IPS-20b (cell line): ENCODE data around the gene GEN1.

Experiments
- H3K27ac ChIP-seq: one replicate; pipeline ENCODE4 v1.5.1; 2013; ENCODE audit warnings: low read length
- H3K27me3 ChIP-seq: 2 replicates; pipeline ENCODE4 v1.6.1; 2013; ENCODE audit warnings: mild to moderate bottlenecking, low read length, inconsistent platforms; ENCODE audit not compliant: insufficient read depth
- H3K36me3 ChIP-seq: 2 replicates; pipeline ENCODE4 v1.6.1; 2013; ENCODE audit warnings: low read depth, mild to moderate bottlenecking, inconsistent platforms, low read length, moderate library complexity; ENCODE audit not compliant: insufficient read depth
- H3K4me1 ChIP-seq: 2 replicates; pipeline ENCODE4 v1.6.1; 2013; ENCODE audit warnings: mild to moderate bottlenecking, control low read depth, inconsistent platforms, low read length, moderate library complexity; ENCODE audit not compliant: insufficient read depth
- H3K4me3 ChIP-seq: 2 replicates; pipeline ENCODE4 v1.5.1; 2013; ENCODE audit warnings: mild to moderate bottlenecking, low read length, inconsistent platforms
- H3K9ac ChIP-seq: 2 replicates; pipeline ENCODE4 v1.6.1; 2013; ENCODE audit warnings: low read depth, mild to moderate bottlenecking, inconsistent platforms, low read length, moderate library complexity
- H3K9me3 ChIP-seq: 2 replicates; pipeline ENCODE4 v1.6.1; 2013; ENCODE audit warnings: mild to moderate bottlenecking, low read depth, low read length, inconsistent platforms; ENCODE audit not compliant: insufficient read depth

GEN1 gene

DNA sequence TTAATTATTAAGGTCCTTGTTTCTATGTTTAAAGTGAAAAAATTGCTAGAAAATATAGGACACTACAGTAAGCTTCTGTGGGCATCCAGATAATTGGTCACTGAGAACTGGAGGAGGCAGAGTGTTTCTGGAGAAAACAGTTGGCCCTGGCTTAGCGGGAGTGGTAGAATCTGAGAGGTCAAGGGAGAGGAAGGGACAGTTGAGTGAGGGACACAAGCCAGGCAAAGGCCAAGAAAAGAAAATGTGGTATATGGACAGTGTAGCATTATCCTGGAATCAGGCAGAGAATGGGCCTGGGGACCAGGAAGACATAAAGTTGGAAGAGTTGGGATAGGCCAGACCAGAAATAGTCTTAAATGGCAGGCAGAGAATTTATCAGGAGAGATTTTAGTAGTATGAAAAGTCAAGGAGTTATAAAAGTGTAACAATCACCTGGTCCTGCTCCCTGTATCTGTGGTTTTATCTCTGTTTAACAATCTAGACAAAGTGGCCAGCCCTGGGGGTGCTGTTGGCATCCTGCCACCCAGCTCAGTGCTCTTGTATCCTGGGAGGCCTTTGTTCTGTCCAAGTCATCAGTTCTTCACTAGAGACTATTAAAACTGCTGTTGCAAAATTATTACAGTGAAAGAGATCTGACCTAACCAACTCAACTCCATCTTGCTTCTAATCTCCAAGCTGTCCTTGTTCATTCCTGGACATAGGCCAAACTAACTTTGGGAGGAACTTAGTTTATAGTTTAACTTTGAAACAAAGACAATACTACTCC is 46.9 kb downstream of the GEN1 start:
- H3K9ac ChIP-seq = no peak overlapping the region
- no peaks in the 10 kb centered on the region for H3K36me3 ChIP-seq

DNA sequence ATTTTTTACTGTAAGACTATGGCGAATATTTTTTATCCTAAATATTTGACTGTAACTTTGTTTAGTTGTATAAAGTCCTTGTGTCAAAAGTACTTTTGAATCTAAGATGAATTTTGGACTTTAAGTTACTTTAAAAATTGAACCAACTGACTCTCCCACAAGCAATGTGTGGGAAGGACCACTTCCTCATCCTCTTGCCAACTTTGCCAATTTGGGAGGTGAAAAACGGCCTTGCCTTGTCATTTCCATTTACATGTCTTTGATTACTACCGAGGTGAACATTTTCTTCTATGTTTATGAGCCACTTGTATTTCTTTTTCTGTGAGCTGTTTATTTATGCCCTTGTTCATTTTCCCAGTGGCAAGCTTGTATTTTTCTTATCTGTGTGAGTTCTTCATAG is 49.6 kb downstream of the GEN1 start:
- H3K27ac ChIP-seq = no peak overlapping the region
- H3K27me3 ChIP-seq = no peaks in the 10 kb centered on the region
- no peaks in the 10 kb centered on the region for H3K4me1 ChIP-seq
- no peak overlapping the region for H3K9ac ChIP-seq
- H3K9me3 ChIP-seq = no peaks in the 10 kb centered on the region
- H3K4me3 ChIP-seq = no peak overlapping the region
- no peaks in the 10 kb centered on the region for H3K36me3 ChIP-seq

More for the DNA sequence above, 46.9 kb downstream of the GEN1 start:
- no peaks in the 10 kb centered on the region for H3K4me1 ChIP-seq
- H3K9me3 ChIP-seq = no peaks in the 10 kb centered on the region
- no peaks in the 10 kb centered on the region for H3K27me3 ChIP-seq
- H3K27ac ChIP-seq = no peak overlapping the region
- H3K4me3 ChIP-seq = no peak overlapping the region

DNA sequence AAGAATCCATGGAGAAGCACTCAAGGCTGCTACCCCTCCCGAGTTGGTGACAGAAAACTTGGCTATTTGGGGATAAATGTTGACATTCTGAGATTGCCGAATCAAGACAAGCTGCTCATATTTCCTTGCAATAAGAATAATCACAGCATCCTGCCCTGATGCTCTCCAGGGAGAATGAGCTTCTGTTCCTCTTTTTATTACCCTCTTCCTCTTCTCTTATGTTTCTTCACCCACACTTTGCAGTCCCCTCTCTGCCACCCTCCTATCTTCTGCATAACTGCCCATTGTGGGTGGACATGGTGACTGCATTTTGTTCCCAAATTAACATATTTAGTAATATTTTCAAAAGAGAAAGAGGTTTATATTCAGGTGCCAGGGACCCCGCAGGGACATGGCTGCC is 50.4 kb downstream of the GEN1 start:
- no peak overlapping the region for H3K4me3 ChIP-seq

DNA sequence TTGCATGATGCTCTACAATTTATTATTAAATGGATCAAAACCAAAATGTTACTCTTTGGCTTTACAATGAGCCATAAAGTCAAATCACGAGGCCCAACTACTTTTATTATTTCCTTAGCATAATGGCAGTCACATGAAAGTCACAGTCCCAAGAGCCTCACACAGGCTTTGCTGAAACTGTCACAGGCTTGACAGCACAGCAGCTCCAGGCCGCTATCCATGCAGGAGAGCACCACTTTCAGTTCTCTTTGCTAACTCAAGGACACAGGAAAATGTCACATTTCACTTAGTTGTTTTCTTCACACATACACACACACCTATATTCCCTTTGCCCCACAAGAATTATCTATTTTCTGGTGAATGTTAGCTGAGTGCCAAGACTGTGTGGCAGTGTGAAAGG is 51.2 kb downstream of the GEN1 start:
- Histone ChIP-seq H3K36me3 (no peaks in the 10 kb centered on the region), H3K4me3 (no peak overlapping the region), H3K27ac (no peak overlapping the region), H3K4me1 (no peaks in the 10 kb centered on the region), H3K9me3 (no peaks in the 10 kb centered on the region), H3K27me3 (no peaks in the 10 kb centered on the region), H3K9ac (no peak overlapping the region)

More for the DNA sequence above, 50.4 kb downstream of the GEN1 start:
- Histone ChIP-seq H3K36me3 (no peaks in the 10 kb centered on the region), H3K27me3 (no peaks in the 10 kb centered on the region), H3K4me1 (no peaks in the 10 kb centered on the region), H3K27ac (no peak overlapping the region), H3K9ac (no peak overlapping the region), H3K9me3 (no peaks in the 10 kb centered on the region)

DNA sequence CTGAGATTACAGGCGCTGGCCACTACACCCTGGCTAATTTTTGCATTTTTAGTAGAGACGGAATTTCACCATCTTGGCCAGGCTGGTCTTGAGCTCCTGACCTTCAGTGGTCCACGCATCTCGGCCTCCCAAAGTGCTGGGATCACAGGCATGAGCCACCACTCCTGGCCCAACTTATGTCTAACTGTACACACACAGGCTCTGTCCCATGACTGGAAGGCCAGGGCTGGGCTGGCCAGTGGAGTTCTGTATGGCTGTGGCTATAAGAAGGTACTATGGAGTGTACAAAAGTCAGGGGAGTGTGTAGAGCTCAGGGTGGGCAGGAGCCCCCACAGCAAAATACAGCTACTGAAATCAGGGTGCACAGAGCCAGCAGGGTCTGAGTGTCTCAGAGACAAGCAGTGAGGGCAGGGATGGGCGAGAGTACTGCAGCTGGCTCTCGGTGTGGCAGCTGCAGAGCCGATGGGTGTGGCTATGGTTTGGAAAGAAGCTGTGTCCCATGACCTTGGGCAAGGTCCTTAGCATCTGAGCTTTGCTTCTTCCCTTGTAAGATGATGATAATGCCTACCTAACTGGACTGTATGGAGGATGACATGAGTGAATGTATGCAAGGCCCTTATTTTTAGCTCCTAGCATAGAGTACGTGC is 51.9 kb downstream of the GEN1 start:
- Histone ChIP-seq H3K36me3 (no peaks in the 10 kb centered on the region), H3K9me3 (no peaks in the 10 kb centered on the region), H3K4me3 (no peak overlapping the region), H3K27me3 (no peaks in the 10 kb centered on the region), H3K27ac (no peak overlapping the region), H3K4me1 (no peaks in the 10 kb centered on the region), H3K9ac (no peak overlapping the region)

DNA sequence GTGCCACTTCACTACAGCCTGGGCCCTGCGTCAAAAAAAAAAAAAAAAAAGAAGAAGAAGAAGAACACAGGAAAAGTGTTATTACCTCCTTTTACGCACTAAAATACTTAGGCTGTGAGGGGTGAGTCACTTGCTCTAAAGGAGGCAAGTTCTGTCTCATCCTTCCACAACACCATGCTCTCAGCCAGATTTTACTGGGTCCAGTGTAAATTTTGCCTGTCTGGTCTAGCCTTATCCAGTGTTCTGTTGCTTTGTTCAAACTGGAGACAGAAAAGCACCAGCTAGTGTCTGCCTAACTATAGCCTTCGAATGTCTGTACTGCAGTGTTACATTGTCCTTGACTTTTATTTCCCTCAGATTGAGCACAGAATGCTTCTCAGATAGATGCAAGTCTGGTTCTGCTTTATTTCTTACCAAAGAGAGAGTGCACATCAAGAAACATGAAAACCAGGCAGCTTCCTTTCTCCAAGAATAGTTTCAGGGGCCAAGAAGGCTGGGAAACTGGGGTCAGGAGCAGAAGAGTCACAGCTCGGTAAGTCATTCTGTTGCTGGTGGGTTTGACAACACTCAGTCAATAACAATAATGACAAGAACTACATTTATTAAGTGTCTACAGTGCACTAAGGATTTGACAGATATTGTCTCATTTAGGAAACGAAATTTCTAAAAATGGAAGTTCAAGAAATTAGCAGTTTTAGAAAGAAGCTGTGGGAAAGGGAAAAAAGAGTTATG is 59.2 kb downstream of the GEN1 start:
- Histone ChIP-seq H3K27ac (no peak overlapping the region), H3K4me1 (peaks cover 7% of the 10 kb centered on the region; the same call in 1 of the 2 replicates), H3K27me3 (no peaks in the 10 kb centered on the region), H3K9ac (no peak overlapping the region), H3K9me3 (no peaks in the 10 kb centered on the region), H3K4me3 (no peak overlapping the region), H3K36me3 (no peaks in the 10 kb centered on the region)

DNA sequence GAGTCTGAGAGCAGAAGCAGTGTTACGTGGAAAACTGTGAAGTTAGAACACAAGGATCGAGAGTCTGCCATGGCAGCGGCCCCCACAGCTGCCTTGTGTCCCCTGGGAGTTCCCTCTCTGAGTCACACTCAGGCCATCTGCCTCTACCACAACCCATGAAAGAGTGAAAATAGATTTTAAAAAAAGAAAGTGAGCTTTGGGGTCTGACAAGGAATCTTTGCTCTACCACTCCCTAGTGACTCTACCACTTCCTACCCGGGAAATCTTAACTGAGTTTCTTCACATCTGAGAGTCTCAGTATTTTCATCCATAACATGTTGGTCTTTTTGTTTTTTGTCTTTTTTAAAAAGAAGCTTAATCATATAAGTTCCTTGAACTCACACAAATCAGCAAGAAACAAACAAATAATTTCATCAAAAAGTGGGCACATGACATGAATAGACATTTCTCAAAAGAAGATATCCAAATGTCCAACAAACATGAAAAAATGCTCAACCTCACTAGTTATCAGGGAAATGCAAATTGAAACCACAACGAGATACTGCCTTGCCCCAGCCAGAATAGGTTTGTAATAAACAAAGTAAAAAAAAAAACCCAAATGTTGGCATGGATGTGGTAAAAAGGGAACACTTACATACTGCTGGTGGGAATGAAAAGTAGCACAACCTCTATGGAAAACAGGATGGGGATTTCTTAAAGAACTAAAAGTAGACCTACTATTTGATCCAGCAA is 60.0 kb downstream of the GEN1 start:
- H3K36me3 ChIP-seq = no peaks in the 10 kb centered on the region
- H3K27me3 ChIP-seq = no peaks in the 10 kb centered on the region
- peaks cover 7% of the 10 kb centered on the region; the same call in 1 of the 2 replicates for H3K4me1 ChIP-seq
- no peak overlapping the region for H3K27ac ChIP-seq
- H3K9me3 ChIP-seq = no peaks in the 10 kb centered on the region
- no peak overlapping the region for H3K9ac ChIP-seq
- no peak overlapping the region for H3K4me3 ChIP-seq

DNA sequence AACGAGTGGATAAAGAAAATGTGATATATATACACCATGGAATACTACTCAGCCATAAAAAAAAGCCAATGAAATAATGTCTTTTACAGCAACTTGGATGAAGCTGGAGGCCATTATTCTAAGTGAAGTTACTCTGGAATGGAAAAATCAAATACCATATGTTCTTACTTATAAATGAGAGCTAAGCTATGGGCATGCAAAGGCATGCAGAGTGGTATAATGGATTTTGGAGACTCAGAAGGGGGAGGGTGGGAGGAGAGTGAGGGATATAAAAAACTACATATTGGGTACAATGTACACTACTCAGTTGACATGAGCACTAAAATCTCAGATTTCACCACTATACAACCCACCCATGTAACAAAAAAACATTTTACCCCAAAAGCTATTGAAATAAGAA is 60.7 kb downstream of the GEN1 start:
- no peaks in the 10 kb centered on the region for H3K27me3 ChIP-seq
- H3K9me3 ChIP-seq = no peaks in the 10 kb centered on the region
- H3K36me3 ChIP-seq = no peaks in the 10 kb centered on the region
- no peak overlapping the region for H3K27ac ChIP-seq
- no peak overlapping the region for H3K9ac ChIP-seq
- no peak overlapping the region for H3K4me3 ChIP-seq
- peaks cover 7% of the 10 kb centered on the region; the same call in 1 of the 2 replicates for H3K4me1 ChIP-seq

DNA sequence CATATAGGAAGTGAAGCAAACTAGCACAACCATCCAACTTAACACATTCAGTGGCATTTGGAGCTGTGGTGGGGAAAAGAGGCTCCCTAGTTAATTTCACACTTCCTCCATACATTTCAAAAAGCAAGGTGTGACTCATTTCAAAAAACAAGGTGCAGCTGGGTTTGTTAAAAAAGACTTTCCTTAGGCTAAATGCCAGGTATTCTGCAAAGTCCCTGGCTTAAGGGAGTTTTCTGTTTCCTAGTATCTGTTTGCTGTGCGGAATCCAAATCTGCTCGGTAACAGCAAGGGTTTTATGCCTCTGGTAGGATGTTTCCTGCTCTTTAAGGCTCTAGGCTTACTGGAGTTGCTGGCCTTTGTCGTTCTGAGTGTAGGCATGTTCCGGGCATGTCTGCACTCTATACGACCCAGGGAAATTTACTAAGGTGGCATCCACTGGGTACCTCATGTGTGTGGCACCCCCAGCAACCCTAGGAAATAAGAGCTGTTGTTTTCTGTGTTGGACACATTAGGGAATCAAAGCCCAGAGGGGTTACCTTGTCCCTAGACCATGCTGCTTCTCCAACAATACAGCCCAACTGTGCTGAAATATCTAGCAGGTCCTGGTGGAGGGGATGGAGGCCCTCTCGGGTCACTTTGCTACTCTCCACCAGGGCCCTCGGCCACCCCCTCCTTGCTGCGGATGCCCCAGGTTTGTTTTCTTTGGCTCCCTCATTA is 61.7 kb downstream of the GEN1 start:
- H3K4me1 ChIP-seq = peaks cover 7% of the 10 kb centered on the region; the same call in 1 of the 2 replicates

DNA sequence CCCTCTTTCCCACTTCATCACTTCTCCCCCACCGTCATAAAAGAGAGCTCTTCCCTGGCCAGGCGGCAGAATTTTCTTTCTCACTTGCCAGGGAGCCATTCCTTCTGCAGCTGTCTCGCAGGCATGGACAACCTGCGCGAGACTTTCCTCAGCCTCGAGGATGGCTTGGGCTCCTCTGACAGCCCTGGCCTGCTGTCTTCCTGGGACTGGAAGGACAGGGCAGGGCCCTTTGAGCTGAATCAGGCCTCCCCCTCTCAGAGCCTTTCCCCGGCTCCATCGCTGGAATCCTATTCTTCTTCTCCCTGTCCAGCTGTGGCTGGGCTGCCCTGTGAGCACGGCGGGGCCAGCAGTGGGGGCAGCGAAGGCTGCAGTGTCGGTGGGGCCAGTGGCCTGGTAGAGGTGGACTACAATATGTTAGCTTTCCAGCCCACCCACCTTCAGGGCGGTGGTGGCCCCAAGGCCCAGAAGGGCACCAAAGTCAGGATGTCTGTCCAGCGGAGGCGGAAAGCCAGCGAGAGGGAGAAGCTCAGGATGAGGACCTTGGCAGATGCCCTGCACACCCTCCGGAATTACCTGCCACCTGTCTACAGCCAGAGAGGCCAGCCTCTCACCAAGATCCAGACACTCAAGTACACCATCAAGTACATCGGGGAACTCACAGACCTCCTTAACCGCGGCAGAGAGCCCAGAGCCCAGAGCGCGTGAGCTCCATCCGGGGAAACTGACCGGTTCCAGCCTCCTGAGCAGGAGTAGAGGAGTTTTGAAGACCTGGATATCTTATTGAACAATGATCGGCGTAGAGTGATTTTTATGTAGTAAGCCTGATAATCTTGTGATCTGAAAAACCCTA is 62.7 kb downstream of the GEN1 start, which contains the start of gene MSGN1:
TSS of gene MSGN1 (plus strand) at position 65 of the 850 bp plus-strand sequence. CDS start at position 124, 59 bp downstream.
- Histone ChIP-seq H3K36me3 (no peaks in the 10 kb centered on the region), H3K27ac (no peak within 1 kb of the TSS), H3K4me1 (peaks cover 7% of the 10 kb centered on the region; the same call in 1 of the 2 replicates), H3K27me3 (no peaks in the 10 kb centered on the region), H3K9me3 (no peaks in the 10 kb centered on the region), H3K4me3 (no peak within 1 kb of the TSS), H3K9ac (no peak within 1 kb of the TSS)

More for the DNA sequence above, 61.7 kb downstream of the GEN1 start:
- Histone ChIP-seq H3K4me3 (no peak overlapping the region), H3K36me3 (no peaks in the 10 kb centered on the region), H3K27ac (no peak overlapping the region), H3K9ac (no peak overlapping the region), H3K27me3 (no peaks in the 10 kb centered on the region), H3K9me3 (no peaks in the 10 kb centered on the region)
